WTC11 (cell line): ENCODE measurements around the gene TMEM135. TPM values are rescaled to one million over a fixed set of nuclear protein-coding genes. Genes with fewer than 3 reads are reported as not detected.

Experiments used
- ATAC-seq: fragments of 200-7000 bp; cut with Tn5 transposase; 2 replicates; pipeline ENCODE4 v1.10.0; 2021; ENCODE audit warnings: mild to moderate bottlenecking, moderate library complexity
- CTCF ChIA-PET: fragments of 300-600 bp; sonication (Branson Sonifier 250); formaldehyde crosslinking; loops from one replicate; lab custom pipeline; 2021; ENCODE audit warnings: antibody characterized with exemption; lab: Charles Lee
- POLR2A ChIA-PET: fragments of 350-600 bp; sonication (Branson Sonifier 250); formaldehyde crosslinking; loops from one replicate; lab custom pipeline; 2021; ENCODE audit warnings: antibody characterized with exemption; lab: Charles Lee
- DNase-seq: peaks from one replicate; pipeline ENCODE4 v3.0.0; 2021; ENCODE audit warnings: low spot score
- H3K27ac Mint-ChIP-seq: 2 replicates; pipeline ENCODE4 v1.8.0; 2021; ENCODE audit warnings: mixed read lengths
- H3K27me3 Mint-ChIP-seq: 2 replicates; pipeline ENCODE4 v1.8.0; 2021; ENCODE audit warnings: low read depth, mild to moderate bottlenecking, moderate library complexity, mixed read lengths
- H3K36me3 Mint-ChIP-seq: 2 replicates; pipeline ENCODE4 v1.8.0; 2021; ENCODE audit warnings: mixed read lengths
- H3K4me1 Mint-ChIP-seq: 2 replicates; pipeline ENCODE4 v1.8.0; 2022; ENCODE audit warnings: mixed read lengths
- H3K4me3 Mint-ChIP-seq: 2 replicates; pipeline ENCODE4 v1.8.0; 2021; ENCODE audit warnings: mild to moderate bottlenecking, moderate library complexity, mixed read lengths
- H3K9me3 Mint-ChIP-seq: 2 replicates; pipeline ENCODE4 v1.8.0; 2021; ENCODE audit warnings: mixed read lengths
- CREB1 ChIP-seq: sonication (generic); formaldehyde crosslinking; IDR thresholded peaks from 2 replicates; pipeline ENCODE4 v1.8.0; 2023; ENCODE audit warnings: mild to moderate bottlenecking, missing genetic modification reagents
- ELF4 ChIP-seq: sonication (generic); formaldehyde crosslinking; IDR thresholded peaks from 2 replicates; pipeline ENCODE4 v1.8.1; 2022; ENCODE audit warnings: low read depth, mild to moderate bottlenecking, moderate library complexity, missing genetic modification reagents
- FOXP1 ChIP-seq: sonication (generic); formaldehyde crosslinking; IDR thresholded peaks from 2 replicates; pipeline ENCODE4 v1.8.0; 2022; ENCODE audit warnings: missing genetic modification reagents, mild to moderate bottlenecking, moderate library complexity, borderline replicate concordance
- GTF2I ChIP-seq: fragments of 250-450 bp; sonication (Bioruptor Pico); conservative IDR thresholded peaks from 2 replicates; pipeline ENCODE4 v1.4.0; 2021; ENCODE audit warnings: mild to moderate bottlenecking
- IRF2 ChIP-seq: sonication (generic); formaldehyde crosslinking; IDR thresholded peaks from 2 replicates; pipeline ENCODE4 v1.8.0; 2022; ENCODE audit warnings: low read depth, missing genetic modification reagents, borderline replicate concordance
- MXD4 ChIP-seq: fragments of 250-450 bp; sonication (Bioruptor Pico); IDR thresholded peaks from 2 replicates; pipeline ENCODE4 v1.8.0; 2021; ENCODE audit warnings: mild to moderate bottlenecking, moderate library complexity, borderline replicate concordance
- NFE2L1 ChIP-seq: sonication (generic); formaldehyde crosslinking; IDR thresholded peaks from 2 replicates; pipeline ENCODE4 v1.8.1; 2023; ENCODE audit warnings: missing genetic modification reagents
- PRDM15 ChIP-seq: sonication (generic); formaldehyde crosslinking; IDR thresholded peaks from 2 replicates; pipeline ENCODE4 v1.8.0; 2022; ENCODE audit warnings: missing genetic modification reagents
- STAT6 ChIP-seq: sonication (generic); formaldehyde crosslinking; conservative IDR thresholded peaks from 2 replicates; pipeline ENCODE4 v1.8.1; 2023; ENCODE audit warnings: mild to moderate bottlenecking, low read depth, missing genetic modification reagents, moderate library complexity
- TEAD4 ChIP-seq: sonication (generic); formaldehyde crosslinking; IDR thresholded peaks from 2 replicates; pipeline ENCODE4 v1.8.0; 2022; ENCODE audit warnings: mild to moderate bottlenecking, missing genetic modification reagents
- USF2 ChIP-seq: sonication (generic); formaldehyde crosslinking; IDR thresholded peaks from 2 replicates; pipeline ENCODE4 v1.8.1; 2023; ENCODE audit warnings: mild to moderate bottlenecking, missing genetic modification reagents, moderate library complexity
- ZBTB43 ChIP-seq: sonication (generic); formaldehyde crosslinking; IDR thresholded peaks from 2 replicates; pipeline ENCODE4 v1.8.1; 2023; ENCODE audit warnings: mild to moderate bottlenecking, missing genetic modification reagents
- ZNF532 ChIP-seq: fragments of 250-450 bp; sonication (Bioruptor Pico); IDR thresholded peaks from 2 replicates; pipeline ENCODE4 v1.9.0; 2021; ENCODE audit warnings: mild to moderate bottlenecking, borderline replicate concordance
- ZNF671 ChIP-seq: fragments of 250-450 bp; sonication (Bioruptor Pico); IDR thresholded peaks from 2 replicates; pipeline ENCODE4 v1.8.0; 2021; ENCODE audit warnings: mild to moderate bottlenecking
- total RNA-seq: library from RNA; stranded (reverse); gene quantifications from 3 replicates; pipeline ENCODE4 v1.2.3, GENCODE V29; 2021
- TF ChIP-seq, protein P1 (sequence below): sonication (generic); formaldehyde crosslinking; IDR thresholded peaks from 2 replicates; pipeline ENCODE4 v1.8.1; 2023; ENCODE audit warnings: mild to moderate bottlenecking, missing genetic modification reagents
- TF ChIP-seq, protein P2 (sequence below): sonication (generic); formaldehyde crosslinking; IDR thresholded peaks from 2 replicates; pipeline ENCODE4 v1.8.1; 2023; ENCODE audit warnings: mild to moderate bottlenecking, missing genetic modification reagents, borderline replicate concordance
- TF ChIP-seq, protein P3 (sequence below): sonication (generic); formaldehyde crosslinking; IDR thresholded peaks from 2 replicates; pipeline ENCODE4 v1.8.1; 2022; ENCODE audit warnings: mild to moderate bottlenecking, moderate library complexity, missing genetic modification reagents

TMEM135 gene
- total RNA-seq, 1 experiment from 2014 or later: 35.8 TPM

DNA sequence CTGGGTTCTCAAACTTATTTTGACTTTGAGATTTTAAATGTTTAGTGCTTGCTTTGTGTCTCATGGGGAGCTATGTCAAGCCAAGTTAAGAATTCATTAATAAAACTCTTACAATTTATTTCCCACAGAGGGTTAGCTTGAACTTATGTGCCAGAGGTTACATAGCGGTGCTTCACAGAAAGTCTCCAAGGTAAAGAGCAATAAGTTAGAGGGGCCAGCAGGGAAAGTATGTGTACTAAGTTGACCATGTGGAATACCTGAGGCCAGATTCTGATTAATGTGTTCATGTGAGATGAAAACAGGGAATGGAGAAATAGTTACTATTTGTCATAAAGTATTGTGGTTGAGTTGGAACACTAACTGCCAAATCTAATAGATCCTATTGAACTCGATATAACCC lies 149.3 kb downstream of the TMEM135 start (continued):
- TF ChIP-seq ZBTB43 (CRISPR knock-in tag): no peak
- TF ChIP-seq ELF4 (CRISPR knock-in tag): no peak
- no peak for TF ChIP-seq IRF2 (CRISPR knock-in tag)
- no peak for TF ChIP-seq CREB1
- TF ChIP-seq ZNF532: no peak
- no peak for TF ChIP-seq TEAD4

- Mint-ChIP-seq H3K9me3 (no peaks in the 10 kb centered on the region), H3K36me3 (no peaks in the 10 kb centered on the region), H3K4me3 (no peak overlapping the region), H3K4me1 (no peaks in the 10 kb centered on the region), H3K27ac (no peak overlapping the region), H3K27me3 (no peaks in the 10 kb centered on the region)
- DNase-seq (no peak), ATAC-seq (no peak)
- POLR2A ChIA-PET: no interaction called here
- CTCF ChIA-PET: no interaction called here
- TF ChIP-seq, protein P1, sequence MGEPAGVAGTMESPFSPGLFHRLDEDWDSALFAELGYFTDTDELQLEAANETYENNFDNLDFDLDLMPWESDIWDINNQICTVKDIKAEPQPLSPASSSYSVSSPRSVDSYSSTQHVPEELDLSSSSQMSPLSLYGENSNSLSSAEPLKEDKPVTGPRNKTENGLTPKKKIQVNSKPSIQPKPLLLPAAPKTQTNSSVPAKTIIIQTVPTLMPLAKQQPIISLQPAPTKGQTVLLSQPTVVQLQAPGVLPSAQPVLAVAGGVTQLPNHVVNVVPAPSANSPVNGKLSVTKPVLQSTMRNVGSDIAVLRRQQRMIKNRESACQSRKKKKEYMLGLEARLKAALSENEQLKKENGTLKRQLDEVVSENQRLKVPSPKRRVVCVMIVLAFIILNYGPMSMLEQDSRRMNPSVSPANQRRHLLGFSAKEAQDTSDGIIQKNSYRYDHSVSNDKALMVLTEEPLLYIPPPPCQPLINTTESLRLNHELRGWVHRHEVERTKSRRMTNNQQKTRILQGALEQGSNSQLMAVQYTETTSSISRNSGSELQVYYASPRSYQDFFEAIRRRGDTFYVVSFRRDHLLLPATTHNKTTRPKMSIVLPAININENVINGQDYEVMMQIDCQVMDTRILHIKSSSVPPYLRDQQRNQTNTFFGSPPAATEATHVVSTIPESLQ (CRISPR knock-in tag): no peak
- TF ChIP-seq STAT6 (CRISPR knock-in tag) (no peak), MXD4 (CRISPR knock-in tag) (no peak), NFE2L1 (no peak), USF2 (no peak), ZNF671 (CRISPR knock-in tag) (no peak), FOXP1 (no peak), GTF2I (CRISPR knock-in tag) (no peak), PRDM15 (CRISPR knock-in tag) (no peak)
- TF ChIP-seq, protein P2, sequence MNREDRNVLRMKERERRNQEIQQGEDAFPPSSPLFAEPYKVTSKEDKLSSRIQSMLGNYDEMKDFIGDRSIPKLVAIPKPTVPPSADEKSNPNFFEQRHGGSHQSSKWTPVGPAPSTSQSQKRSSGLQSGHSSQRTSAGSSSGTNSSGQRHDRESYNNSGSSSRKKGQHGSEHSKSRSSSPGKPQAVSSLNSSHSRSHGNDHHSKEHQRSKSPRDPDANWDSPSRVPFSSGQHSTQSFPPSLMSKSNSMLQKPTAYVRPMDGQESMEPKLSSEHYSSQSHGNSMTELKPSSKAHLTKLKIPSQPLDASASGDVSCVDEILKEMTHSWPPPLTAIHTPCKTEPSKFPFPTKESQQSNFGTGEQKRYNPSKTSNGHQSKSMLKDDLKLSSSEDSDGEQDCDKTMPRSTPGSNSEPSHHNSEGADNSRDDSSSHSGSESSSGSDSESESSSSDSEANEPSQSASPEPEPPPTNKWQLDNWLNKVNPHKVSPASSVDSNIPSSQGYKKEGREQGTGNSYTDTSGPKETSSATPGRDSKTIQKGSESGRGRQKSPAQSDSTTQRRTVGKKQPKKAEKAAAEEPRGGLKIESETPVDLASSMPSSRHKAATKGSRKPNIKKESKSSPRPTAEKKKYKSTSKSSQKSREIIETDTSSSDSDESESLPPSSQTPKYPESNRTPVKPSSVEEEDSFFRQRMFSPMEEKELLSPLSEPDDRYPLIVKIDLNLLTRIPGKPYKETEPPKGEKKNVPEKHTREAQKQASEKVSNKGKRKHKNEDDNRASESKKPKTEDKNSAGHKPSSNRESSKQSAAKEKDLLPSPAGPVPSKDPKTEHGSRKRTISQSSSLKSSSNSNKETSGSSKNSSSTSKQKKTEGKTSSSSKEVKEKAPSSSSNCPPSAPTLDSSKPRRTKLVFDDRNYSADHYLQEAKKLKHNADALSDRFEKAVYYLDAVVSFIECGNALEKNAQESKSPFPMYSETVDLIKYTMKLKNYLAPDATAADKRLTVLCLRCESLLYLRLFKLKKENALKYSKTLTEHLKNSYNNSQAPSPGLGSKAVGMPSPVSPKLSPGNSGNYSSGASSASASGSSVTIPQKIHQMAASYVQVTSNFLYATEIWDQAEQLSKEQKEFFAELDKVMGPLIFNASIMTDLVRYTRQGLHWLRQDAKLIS (CRISPR knock-in tag): no peak
- TF ChIP-seq, protein P3, sequence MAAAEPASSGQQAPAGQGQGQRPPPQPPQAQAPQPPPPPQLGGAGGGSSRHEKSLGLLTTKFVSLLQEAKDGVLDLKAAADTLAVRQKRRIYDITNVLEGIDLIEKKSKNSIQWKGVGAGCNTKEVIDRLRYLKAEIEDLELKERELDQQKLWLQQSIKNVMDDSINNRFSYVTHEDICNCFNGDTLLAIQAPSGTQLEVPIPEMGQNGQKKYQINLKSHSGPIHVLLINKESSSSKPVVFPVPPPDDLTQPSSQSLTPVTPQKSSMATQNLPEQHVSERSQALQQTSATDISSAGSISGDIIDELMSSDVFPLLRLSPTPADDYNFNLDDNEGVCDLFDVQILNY (CRISPR knock-in tag): no peak
Observed at GRCh38 chr11:87187930-87188329, 150.2 kb downstream of the TMEM135 start.
